Measurements from ENCODE around the gene FDPS.
A peak's percentile ranks its signal among the peaks of the same experiment; 100 is the strongest.
"Not testable (repeated sequence)": the region's sequence is repeated elsewhere in the genome, so short reads cannot be mapped to it uniquely, and the experiment has no call there.

Gene FDPS

DNA sequence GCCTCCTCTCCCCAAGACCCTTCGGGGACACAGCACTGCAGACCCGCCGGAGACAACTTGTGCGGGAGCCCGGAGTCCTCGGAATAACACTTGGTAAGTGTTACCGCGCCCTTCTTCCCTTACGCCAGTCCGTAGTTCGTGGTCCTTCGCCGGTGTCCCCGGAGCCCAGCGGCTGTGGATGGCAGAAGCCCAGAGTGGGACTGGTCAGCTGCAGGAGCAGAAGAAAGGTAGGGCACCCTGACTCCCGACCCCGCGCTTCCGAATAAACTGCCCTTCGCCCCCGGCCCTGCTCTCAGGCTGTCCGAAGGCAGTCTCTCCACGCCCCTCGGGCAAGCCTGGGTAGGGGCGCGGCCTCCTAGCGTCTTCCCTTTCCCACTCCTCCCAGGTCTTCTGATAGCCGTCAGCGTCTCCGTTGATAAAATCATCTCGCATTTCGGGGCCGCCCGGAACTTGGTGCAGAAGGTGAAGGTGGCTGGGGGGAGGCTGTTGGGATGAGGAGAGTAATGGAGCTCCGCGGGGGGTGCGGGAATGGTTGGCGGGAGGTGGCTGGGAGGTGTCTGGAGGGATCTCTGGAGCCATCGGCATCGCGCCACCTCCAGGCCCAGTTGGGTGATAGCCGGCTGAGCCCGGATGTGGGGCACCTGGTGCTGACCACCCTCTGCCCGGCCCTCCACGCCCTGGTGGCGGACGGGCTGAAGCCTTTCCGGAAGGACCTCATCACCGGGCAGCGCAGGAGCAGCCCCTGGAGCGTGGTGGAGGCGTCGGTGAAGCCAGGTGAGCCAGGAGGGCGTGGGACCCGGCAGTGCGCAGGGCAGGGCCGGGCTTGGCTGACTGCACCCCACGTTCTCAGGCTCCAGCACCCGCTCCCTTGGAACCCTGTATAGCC is 16.3 kb downstream of the FDPS start:
- H3K36me3 Mint-ChIP-seq (ENCODE audit: insufficient read depth): peaks cover 17% of the 10 kb centered on the region
- no peaks in the 10 kb centered on the region for H3K9me3 Mint-ChIP-seq
- H3K4me1 Mint-ChIP-seq (ENCODE audit: low read depth in 2 of 2): peaks cover 21 to 24% of the 10 kb centered on the region in 2 donors
- H3K27ac Mint-ChIP-seq: peak overlapping the region; percentile 33 to 88
- peak overlapping the region; percentile 83 to 90 for H3K4me3 Mint-ChIP-seq
- no peaks in the 10 kb centered on the region for H3K27me3 Mint-ChIP-seq
- DNase-seq (no peak), ATAC-seq (replicated peaks) (no peak)

DNA sequence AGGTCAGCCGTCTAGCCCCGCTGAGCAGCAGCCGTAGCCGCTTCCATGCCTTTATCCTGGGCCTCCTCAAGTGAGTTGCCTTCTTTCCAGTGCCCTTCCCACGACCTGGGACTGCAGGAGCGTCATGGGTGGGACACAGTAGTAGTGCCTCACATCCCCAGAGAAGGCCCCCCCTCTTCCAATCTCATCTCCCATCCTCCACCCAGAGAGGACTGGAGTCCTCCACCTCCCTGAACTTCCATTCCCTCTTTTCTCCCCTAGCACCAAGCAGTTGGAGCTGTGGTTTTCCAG is 16.9 kb downstream of the FDPS start:
- ATAC-seq (replicated peaks): no peak
- peak overlapping the region; percentile 83 to 90 for H3K4me3 Mint-ChIP-seq
- no peaks in the 10 kb centered on the region for H3K27me3 Mint-ChIP-seq
- peak overlapping the region in 1 of 2 donors; percentile 33 for H3K27ac Mint-ChIP-seq
- no peak for DNase-seq
- peaks cover 22% of the 10 kb centered on the region for H3K36me3 Mint-ChIP-seq (ENCODE audit: insufficient read depth)
- H3K4me1 Mint-ChIP-seq (ENCODE audit: low read depth in 2 of 2): peaks cover 16 to 19% of the 10 kb centered on the region in 2 donors
- no peaks in the 10 kb centered on the region for H3K9me3 Mint-ChIP-seq

DNA sequence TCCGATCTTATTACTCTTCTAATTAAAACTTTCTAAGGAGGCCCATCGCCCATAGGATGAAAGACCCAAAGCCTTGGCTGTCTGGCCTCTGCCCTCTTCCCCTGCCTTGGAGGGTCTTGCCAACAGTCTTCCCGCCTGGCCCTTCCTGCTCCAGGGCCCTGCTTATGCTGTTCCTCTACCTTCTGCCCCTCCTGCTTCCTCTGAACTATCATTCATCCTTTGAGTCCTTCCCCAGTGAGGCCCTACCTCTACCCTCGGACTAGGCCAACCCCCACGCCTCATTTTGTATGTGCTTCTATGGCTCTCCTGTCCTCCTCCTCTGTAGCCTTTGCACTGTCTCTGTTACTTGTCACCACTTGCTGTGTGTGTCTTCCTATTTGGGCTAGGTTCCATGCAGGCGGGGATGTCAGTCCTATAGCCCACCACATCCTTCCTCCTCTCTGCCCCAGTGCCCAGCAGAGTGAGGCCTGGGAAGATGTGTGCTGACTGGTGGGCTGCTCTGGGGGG is 17.4 kb downstream of the FDPS start:
- H3K4me1 Mint-ChIP-seq (ENCODE audit: low read depth in 2 of 2): peaks cover 12 to 18% of the 10 kb centered on the region in 2 donors
- ATAC-seq (replicated peaks) (no peak), DNase-seq (no peak)
- H3K9me3 Mint-ChIP-seq: no peaks in the 10 kb centered on the region
- no peaks in the 10 kb centered on the region for H3K27me3 Mint-ChIP-seq
- peaks cover 27% of the 10 kb centered on the region for H3K36me3 Mint-ChIP-seq (ENCODE audit: insufficient read depth)
- H3K4me3 Mint-ChIP-seq: peak overlapping the region; percentile 83 to 90
- peak overlapping the region; percentile 33 to 60 for H3K27ac Mint-ChIP-seq

DNA sequence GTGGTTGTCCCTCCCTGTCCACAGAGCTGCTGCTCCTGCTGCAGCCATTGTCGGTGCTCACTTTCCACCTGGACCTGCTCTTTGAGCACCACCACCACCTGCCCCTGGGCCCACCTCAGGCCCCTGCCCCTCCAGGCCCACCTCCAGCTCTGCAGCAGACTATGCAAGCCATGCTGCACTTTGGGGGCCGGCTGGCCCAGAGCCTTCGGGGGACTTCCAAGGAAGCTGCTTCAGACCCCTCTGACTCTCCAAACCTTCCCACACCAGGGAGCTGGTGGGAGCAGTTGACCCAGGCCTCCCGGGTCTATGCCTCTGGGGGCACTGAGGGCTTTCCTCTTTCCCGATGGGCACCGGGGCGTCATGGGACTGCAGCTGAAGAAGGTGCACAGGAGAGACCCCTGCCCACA is 18.0 kb downstream of the FDPS start:
- no peak for ATAC-seq (replicated peaks)
- Mint-ChIP-seq H3K36me3 (ENCODE audit: insufficient read depth) (peaks cover 32% of the 10 kb centered on the region), H3K27me3 (no peaks in the 10 kb centered on the region), H3K4me3 (no peak overlapping the region), H3K4me1 (ENCODE audit: low read depth in 2 of 2) (peaks cover 9 to 16% of the 10 kb centered on the region in 2 donors), H3K9me3 (no peaks in the 10 kb centered on the region), H3K27ac (peak overlapping the region; percentile 33 to 60)
- no peak for DNase-seq

DNA sequence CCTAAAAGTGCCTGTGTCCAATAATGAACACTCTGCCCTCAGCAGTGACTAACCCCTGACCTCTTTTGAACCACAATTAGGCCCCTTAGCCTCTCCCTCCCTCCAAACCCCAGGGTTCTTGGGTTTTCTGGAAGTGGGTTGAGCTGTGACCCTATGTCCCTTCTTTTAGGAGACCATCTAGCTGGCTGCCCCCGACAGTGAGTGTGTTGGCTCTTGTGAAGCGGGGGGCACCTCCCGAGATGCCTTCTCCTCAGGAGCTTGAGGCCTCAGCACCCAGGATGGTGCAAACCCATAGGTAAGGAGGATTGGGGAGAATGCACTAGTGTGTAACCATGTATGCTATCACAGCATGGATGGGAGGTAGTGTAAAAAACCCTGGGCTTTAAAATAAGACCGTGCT is 19.3 kb downstream of the FDPS start:
- Mint-ChIP-seq H3K4me3 (no peak overlapping the region), H3K9me3 (no peaks in the 10 kb centered on the region), H3K27me3 (no peaks in the 10 kb centered on the region), H3K36me3 (ENCODE audit: insufficient read depth) (peaks cover 35% of the 10 kb centered on the region), H3K4me1 (ENCODE audit: low read depth in 2 of 2) (peaks cover 9 to 11% of the 10 kb centered on the region in 2 donors), H3K27ac (no peak overlapping the region)
- ATAC-seq (replicated peaks) (no peak), DNase-seq (no peak)

DNA sequence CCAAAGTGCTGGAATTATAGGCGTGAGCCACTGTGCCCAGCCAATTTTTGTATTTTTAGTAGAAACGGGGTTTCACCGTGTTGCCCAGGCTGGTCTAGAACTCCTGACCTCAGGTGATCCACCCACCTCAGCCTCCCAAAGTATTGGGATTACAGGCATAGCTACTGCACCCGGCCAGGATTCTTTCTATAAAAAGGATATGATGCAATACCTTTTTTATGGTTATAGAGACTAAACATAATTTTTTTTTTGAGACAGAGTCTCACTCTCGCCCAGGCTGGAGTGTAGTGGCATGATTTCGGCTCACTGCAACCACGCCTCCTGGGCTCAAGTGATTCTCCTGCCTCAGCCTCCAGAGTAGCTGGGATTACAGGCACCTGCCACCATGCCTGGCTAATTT is 20.2 kb downstream of the FDPS start:
- Mint-ChIP-seq H3K36me3 (ENCODE audit: insufficient read depth) (peaks cover 43% of the 10 kb centered on the region), H3K4me1 (ENCODE audit: low read depth in 2 of 2) (peaks cover 9 to 11% of the 10 kb centered on the region in 2 donors)
- H3K27me3 Mint-ChIP-seq; DNase-seq; ATAC-seq (replicated peaks); H3K4me3 Mint-ChIP-seq; H3K27ac Mint-ChIP-seq; H3K9me3 Mint-ChIP-seq: not testable (repeated sequence)

DNA sequence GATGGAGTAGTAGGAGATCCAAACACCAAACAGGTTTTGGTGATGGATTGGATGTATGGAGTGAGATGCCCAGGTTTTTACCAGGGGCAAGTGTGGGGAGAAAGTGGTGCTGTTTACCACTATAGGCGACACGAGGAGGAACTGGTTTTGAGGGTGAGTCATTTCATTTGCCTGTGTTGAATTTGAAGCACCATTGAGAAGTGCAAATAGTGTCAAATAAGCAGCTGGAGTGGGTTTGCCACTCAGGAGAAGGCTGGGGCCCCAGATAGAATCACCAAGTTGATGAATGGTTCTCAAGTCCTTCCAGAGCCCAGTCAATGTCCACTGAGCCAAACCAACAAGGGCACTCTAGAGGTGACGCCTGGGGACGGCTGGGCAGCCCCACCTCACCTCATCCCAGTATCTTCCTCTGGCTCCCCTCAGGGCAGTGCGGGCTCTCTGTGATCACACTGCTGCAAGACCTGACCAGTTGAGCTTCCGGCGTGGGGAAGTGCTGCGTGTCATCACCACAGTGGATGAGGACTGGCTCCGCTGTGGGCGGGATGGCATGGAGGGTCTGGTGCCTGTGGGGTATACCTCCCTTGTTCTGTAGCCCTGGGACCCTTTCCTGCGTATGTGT is 21.4 kb downstream of the FDPS start:
- H3K36me3 Mint-ChIP-seq (ENCODE audit: insufficient read depth): peaks cover 52% of the 10 kb centered on the region
- H3K27me3 Mint-ChIP-seq: no peaks in the 10 kb centered on the region
- H3K4me1 Mint-ChIP-seq (ENCODE audit: low read depth in 2 of 2): peaks cover 8 to 9% of the 10 kb centered on the region in 2 donors
- H3K27ac Mint-ChIP-seq: no peak overlapping the region
- ATAC-seq (replicated peaks) (no peak), DNase-seq (no peak)
- H3K4me3 Mint-ChIP-seq: no peak overlapping the region
- no peaks in the 10 kb centered on the region for H3K9me3 Mint-ChIP-seq

DNA sequence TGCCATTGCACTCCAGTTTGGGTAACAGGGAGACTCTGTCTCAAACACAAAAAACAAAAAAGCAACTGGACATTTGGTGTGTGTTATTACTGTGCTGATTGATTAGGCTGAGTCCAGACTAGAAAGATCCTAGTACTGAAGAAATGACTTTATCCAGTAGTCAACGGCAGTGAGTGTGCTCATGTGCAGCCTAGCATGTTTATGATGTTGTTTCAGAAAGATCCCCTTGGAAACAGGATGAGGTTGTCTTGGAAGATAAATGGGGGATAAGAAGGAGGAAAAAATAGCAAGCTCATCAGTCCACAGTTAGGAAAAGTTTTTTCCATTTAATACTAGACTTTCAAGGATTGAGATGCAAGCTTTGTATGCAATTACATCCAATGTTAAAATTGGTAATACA is 26.3 kb downstream of the FDPS start:
- ATAC-seq (replicated peaks) (no peak), DNase-seq (no peak)
- no peak overlapping the region for H3K27ac Mint-ChIP-seq
- no peaks in the 10 kb centered on the region for H3K9me3 Mint-ChIP-seq
- peaks cover 76% of the 10 kb centered on the region for H3K36me3 Mint-ChIP-seq (ENCODE audit: insufficient read depth)
- H3K4me3 Mint-ChIP-seq: no peak overlapping the region
- no peaks in the 10 kb centered on the region for H3K27me3 Mint-ChIP-seq
- no peaks in the 10 kb centered on the region for H3K4me1 Mint-ChIP-seq (ENCODE audit: low read depth in 2 of 2)

DNA sequence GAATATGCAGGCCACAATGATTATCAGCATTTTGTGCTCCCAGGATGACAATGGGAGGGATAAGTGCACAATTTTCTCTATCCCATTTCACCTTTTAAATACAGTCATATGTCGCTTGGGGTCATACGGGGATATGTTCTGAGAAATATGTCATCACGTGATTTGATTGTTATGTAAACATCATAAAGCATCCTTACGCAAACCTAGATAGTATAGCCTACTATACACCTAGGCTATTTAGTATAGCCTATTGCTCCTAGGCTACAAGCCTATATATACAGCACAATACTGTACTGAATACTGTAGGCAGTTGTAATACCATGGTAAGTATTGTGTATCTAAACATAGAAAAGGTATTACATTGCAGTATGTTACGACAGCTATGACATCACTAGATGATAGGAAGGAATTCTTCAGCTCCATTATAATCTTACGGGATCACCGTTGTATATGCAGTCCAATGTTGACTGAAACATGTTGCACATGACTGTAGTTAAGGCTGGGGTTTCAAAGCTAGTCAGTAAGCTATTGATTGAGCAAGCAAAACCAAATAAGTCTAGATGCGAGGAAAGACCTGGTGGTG is 30.9 kb downstream of the FDPS start:
- H3K27me3 Mint-ChIP-seq: no peaks in the 10 kb centered on the region
- ATAC-seq (replicated peaks): no peak
- H3K9me3 Mint-ChIP-seq: no peaks in the 10 kb centered on the region
- H3K36me3 Mint-ChIP-seq (ENCODE audit: insufficient read depth): peaks cover 87% of the 10 kb centered on the region
- DNase-seq: no peak
- H3K4me1 Mint-ChIP-seq (ENCODE audit: low read depth in 2 of 2): no peaks in the 10 kb centered on the region
- no peak overlapping the region for H3K27ac Mint-ChIP-seq
- H3K4me3 Mint-ChIP-seq: no peak overlapping the region

DNA sequence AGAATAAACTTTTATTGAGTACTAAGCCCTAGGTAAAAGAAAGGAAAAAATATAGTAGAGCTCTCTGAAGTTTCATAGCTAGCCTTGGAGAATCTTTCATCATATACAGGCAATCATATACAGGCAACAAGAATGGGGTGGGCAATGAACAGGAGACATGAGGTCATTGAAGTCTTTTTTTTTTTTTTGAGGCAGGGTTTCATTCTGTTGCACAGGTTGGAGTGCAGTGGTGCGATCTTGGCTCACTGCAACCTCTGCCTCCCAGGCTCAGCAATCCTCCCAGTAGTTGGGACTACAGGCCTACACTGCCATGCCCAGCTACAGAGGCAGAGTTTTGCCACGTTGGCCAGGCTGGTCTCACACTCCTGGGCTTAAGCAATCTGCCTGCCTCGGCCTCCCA is 34.2 kb downstream of the FDPS start:
- no peak overlapping the region for H3K4me3 Mint-ChIP-seq
- ATAC-seq (replicated peaks) (no peak), DNase-seq (no peak)
- H3K36me3 Mint-ChIP-seq (ENCODE audit: insufficient read depth): peaks cover 88% of the 10 kb centered on the region
- H3K27ac Mint-ChIP-seq: no peak overlapping the region
- no peaks in the 10 kb centered on the region for H3K27me3 Mint-ChIP-seq
- H3K9me3 Mint-ChIP-seq: no peaks in the 10 kb centered on the region
- no peaks in the 10 kb centered on the region for H3K4me1 Mint-ChIP-seq (ENCODE audit: low read depth in 2 of 2)

DNA sequence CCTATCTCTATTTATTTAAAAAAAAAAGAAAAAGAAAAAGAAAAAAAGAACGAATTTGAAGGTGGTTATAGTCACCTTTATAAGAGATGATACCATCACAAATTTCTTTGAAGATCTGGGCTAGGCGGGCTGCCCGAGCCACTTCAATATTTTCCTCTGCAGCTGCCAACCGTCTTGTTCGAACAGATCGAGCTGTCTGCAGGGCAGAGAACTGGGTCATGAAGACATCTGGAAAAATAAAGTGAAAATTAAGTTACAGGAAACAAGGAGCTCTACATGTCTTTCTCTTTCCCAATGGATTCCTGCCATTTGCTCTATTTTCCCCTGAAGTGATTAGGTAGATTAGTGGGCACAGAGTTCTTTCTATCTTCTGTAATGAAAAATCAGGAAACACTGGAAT is 44.0 kb downstream of the FDPS start:
- Mint-ChIP-seq H3K4me3 (no peak overlapping the region), H3K27ac (no peak overlapping the region), H3K9me3 (no peaks in the 10 kb centered on the region)

DNA sequence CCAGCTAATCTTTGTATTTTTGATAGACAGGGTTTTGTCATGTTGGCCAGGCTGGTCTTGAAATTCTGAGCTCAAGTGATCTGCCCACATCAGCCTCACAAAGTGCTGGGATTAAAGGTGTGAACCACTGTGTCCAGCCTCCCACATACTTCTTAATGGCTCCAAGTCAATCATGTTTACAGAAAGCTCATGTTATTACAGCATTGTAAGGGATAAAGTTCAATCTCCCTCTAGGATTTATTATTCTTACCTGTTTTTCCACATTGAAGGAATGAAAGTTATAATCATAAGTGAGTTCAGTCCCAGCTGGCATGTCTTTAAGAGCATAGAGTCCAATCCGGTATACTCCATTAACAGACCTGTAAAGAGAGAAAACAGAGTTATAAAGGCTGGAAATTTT is 51.4 kb downstream of the FDPS start:
- peaks cover 72% of the 10 kb centered on the region for H3K36me3 Mint-ChIP-seq (ENCODE audit: insufficient read depth)
- H3K4me1 Mint-ChIP-seq (ENCODE audit: low read depth in 2 of 2): no peaks in the 10 kb centered on the region
- no peak overlapping the region for H3K27ac Mint-ChIP-seq
- no peak overlapping the region for H3K4me3 Mint-ChIP-seq
- no peaks in the 10 kb centered on the region for H3K9me3 Mint-ChIP-seq
- no peaks in the 10 kb centered on the region for H3K27me3 Mint-ChIP-seq
- ATAC-seq (replicated peaks) (no peak), DNase-seq (no peak)

More for the DNA sequence above, 44.0 kb downstream of the FDPS start:
- Mint-ChIP-seq H3K36me3 (ENCODE audit: insufficient read depth) (peaks cover 93% of the 10 kb centered on the region), H3K27me3 (no peaks in the 10 kb centered on the region), H3K4me1 (ENCODE audit: low read depth in 2 of 2) (no peaks in the 10 kb centered on the region)
- no peak for DNase-seq
- no peak for ATAC-seq (replicated peaks)

Data from effector memory CD8-positive, alpha-beta T cell (primary cell).